Muscle of leg (tissue), 11 donors: ENCODE measurements around the gene VILL. TPM values are rescaled to one million over a fixed set of nuclear protein-coding genes. Genes with fewer than 3 reads are reported as not detected.
"Not testable (repeated sequence)": the region's sequence is repeated elsewhere in the genome, so short reads cannot be mapped to it uniquely, and the experiment has no call there.

Experiments
- DNase-seq: peaks from one replicate; pipeline ENCODE4 v3.0.0; 2013
- H3K27ac ChIP-seq: one replicate; pipeline ENCODE4 v1.5.1; 2013; ENCODE audit warnings: mild to moderate bottlenecking, low read length, control low read depth
- H3K27me3 ChIP-seq: one replicate; pipeline ENCODE4 v1.6.1; 2013; ENCODE audit warnings: low read length; ENCODE audit not compliant: control insufficient read depth, insufficient read depth
- H3K36me3 ChIP-seq: one replicate; pipeline ENCODE4 v1.6.1; 2013; ENCODE audit warnings: low read length; ENCODE audit not compliant: control insufficient read depth, insufficient read depth
- H3K4me1 ChIP-seq: one replicate; pipeline ENCODE4 v1.6.1; 2013; ENCODE audit warnings: low read length; ENCODE audit not compliant: control insufficient read depth, insufficient read depth
- H3K4me3 ChIP-seq: one replicate; pipeline ENCODE4 v1.5.1; 2013; ENCODE audit warnings: low read length, control low read depth
- H3K9me3 ChIP-seq: replicated peaks from 2 replicates; pipeline ENCODE4 v1.6.1; 2013; ENCODE audit warnings: low read depth, low read length; ENCODE audit not compliant: control insufficient read depth
- WGBS: methylation state at CpG from one replicate; pipeline ENCODE4 v1.1.5; 2013; ENCODE audit warnings: missing lambda C conversion rate; ENCODE audit not compliant: insufficient coverage; 5-methylcytosine and 5-hydroxymethylcytosine counted together
- polyA plus RNA-seq, 8 donors: library from polyadenylated mRNA; unstranded; fragments of 120-200 nt; gene quantifications; one replicate each; pipeline versions ENCODE4 v1.2.1 to v1.2.3, GENCODE V29; 2013; ENCODE audit warnings: inconsistent platforms in 1 of 8, low replicate concordance in 1 of 8; ENCODE audit not compliant: insufficient read length in 8 of 8, insufficient read depth in 1 of 8
- total RNA-seq: library from RNA; stranded (reverse); fragments of 120-200 nt; gene quantifications from one replicate; pipeline ENCODE4 v1.2.4, GENCODE V29; 2013

VILL gene
- total and polyA plus RNA-seq, 9 donors: 3.7 to 10.4 (median 7.2) TPM

DNA sequence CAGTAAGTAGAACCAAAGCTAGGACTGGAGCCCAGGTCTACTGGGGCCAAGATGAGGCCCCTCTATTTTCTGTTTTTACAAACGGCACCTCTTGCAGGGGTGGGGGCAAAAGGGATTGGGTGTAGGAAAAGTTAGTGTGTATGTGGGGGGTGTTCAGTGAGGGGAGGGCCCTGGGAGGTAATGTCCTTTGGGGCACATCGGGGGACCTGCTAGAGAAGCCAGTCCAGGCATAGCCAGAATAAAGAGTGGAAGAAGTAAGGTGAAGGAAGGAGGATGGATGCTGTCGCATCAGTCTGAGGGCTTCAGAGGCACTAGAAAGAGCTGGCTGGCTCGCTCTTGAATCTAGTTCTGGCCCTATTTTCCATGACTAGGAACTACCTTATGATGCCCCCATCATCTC lies 36.3 kb downstream of the VILL start:
- no peak for DNase-seq
- H3K27me3 ChIP-seq: peaks cover 15% of the 10 kb centered on the region
- H3K9me3 ChIP-seq: no peaks in the 10 kb centered on the region
- no peaks in the 10 kb centered on the region for H3K36me3 ChIP-seq
- H3K4me1 ChIP-seq: peaks cover 34% of the 10 kb centered on the region
- H3K27ac ChIP-seq: no peak overlapping the region
- 64% methylated on average over 3 of the region's 4 CpGs for WGBS
- no peak overlapping the region for H3K4me3 ChIP-seq

DNA sequence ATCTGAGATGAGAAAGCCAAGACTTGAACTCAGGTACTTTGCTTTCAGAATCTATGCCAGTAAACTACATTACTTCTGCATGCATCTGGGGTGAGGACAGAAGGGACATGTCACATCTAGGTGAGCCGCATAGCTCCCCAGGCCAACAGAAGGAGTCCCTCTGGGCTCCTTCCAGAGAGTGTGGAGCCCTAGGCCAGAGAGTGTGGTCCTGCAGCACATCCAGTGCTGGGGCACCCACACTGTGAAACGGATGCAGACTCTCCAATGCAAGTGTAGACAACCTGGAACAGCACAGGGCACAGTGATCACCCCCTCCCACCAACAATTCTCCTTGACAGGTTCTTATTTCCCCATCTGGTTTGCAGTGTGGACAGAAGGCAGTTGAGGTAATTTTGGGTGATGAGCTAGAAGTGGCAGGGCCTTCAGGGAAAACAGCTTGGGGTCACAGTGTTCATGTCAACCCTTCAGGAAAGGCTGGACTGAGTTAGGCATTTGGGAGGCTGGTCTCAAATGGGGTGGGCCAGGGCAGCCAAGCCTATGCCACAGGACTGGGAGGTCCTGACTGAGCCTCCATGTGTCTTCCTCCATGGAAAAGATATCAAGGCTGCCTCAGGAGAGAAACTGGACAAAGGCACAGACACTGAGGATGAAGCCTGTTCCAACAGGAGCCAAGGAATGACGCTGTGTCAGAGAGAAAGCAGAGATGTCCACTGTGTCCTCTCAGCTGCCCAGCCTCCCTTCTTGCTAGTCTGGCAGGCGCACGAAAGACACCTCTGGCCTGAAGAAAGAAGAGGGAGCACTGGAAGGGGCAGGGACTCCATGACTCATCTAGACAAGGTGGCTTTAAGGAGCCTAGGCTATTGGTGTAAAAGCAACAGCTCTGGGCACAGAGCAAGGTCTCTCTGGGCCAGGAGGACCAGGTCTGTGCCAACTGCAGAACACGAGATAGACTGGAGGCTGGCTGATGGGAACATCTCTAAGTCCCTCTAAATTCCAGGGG lies 37.2 kb downstream of the VILL start:
- Histone ChIP-seq H3K9me3 (no peaks in the 10 kb centered on the region), H3K4me3 (no peak overlapping the region), H3K27ac (no peak overlapping the region), H3K4me1 (peaks cover 34% of the 10 kb centered on the region), H3K27me3 (peaks cover 15% of the 10 kb centered on the region), H3K36me3 (no peaks in the 10 kb centered on the region)
- DNase-seq: no peak
- 90% methylated on average over 4 of the region's 6 CpGs for WGBS

- 7% methylated on average over 21 of the region's 45 CpGs for WGBS
- H3K27ac ChIP-seq: peak overlapping the region; percentile 47
- peaks cover 33% of the 10 kb centered on the region for H3K4me1 ChIP-seq
- no peak for DNase-seq
- peaks cover 15% of the 10 kb centered on the region for H3K27me3 ChIP-seq
- no peaks in the 10 kb centered on the region for H3K9me3 ChIP-seq
- H3K4me3 ChIP-seq: peak overlapping the region; percentile 76
- no peaks in the 10 kb centered on the region for H3K36me3 ChIP-seq
These were observed 38.2 kb downstream of the VILL start for GRCh38 chr3:38028621-38029361.

DNA sequence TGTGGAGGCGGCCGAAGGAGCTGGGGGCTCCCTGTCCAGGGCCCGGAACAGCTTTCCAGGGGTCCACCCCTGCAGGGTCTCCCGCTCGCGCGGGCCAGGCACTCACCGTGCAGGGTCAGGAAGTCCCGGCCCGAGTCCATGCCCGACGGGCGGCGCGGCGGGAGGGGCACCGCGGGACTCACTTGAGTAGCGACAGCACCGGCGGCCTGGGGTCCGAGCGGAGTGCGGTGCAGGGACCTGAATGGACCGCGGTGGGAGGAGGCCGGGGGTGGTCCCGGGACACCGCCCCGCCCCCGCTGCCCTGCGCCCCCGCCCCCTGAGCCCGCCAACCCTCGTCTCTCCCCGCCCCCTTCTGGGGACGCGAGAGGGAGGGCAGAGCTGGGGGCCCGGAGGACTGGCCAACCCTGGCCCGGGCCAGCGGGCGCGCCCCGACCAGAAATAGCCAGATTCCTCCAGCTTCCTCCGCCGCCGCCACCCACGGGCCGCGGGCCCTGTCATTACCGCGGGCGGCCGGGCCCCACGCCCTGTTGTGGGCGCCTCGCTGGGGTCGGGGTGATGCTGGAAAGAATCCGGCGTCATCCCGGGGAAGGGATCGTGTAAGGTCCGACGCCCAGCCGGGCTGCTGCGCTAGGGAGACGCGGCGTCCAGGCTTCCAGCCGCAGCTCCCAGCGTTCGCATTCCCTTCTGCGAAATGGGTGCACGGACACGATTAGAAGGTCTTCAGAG lies 39.0 kb downstream of the VILL start, which contains the start of gene PLCD1:
Gene PLCD1, minus strand, starts transcription at position 243 of the 726 bp plus-strand sequence. Its CDS starts 103 bp downstream, at position 140.
- peaks cover 15% of the 10 kb centered on the region for H3K27me3 ChIP-seq
- no peaks in the 10 kb centered on the region for H3K9me3 ChIP-seq
- H3K27ac ChIP-seq: peak within 1 kb of the TSS; percentile 72
- peak within 1 kb of the TSS; percentile 76 for H3K4me3 ChIP-seq
- H3K36me3 ChIP-seq: no peaks in the 10 kb centered on the region
- peak; percentile 93 for DNase-seq
- WGBS: 1% methylated on average over 69 of the region's 75 CpGs
- H3K4me1 ChIP-seq: peaks cover 30% of the 10 kb centered on the region

DNA sequence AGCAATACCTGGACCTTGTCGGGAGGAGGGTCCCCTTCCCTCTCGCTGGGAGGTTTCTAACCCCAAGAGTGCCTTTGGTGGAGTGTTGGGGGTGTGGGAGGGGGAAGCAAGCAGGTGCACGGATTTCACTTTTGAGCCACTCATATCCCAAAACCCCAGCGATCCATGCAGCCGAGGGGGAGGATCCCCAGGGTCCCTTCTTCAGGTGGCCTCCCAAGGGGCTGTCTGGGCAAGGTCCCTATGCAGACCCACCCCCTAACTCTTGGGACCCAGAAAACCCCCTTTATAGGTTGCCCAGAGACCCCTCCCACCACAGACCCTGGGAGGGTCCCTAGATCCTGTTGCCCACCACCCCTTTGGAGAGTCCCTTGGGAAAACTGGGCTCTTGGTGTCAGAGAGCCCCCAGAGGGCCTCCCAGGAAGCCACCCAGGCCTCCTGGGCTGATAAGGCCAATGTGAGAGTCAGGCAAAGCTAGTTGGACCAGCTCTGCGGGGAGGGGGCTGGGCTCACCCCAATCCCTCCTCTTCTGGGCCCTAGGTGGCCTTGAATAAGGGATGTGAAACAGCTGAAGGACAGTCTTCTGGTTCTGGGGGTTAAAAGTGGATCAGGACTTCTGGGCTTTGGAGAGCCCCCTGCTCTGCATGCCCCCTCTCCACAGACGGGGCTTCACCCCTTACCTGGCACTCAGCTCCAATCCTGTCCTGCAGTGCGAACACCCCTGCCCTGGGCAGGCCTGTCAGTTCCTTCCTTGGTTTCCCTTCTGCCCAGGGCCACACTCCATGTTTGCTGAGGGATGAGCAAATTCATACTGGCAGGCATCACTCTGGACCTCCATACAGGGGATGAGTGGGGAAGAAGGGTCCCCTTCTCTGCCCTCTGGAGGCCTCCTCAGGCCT lies 39.8 kb downstream of the VILL start:
- DNase-seq: no peak
- WGBS: 43% methylated on average over 5 of the region's 8 CpGs
- no peaks in the 10 kb centered on the region for H3K36me3 ChIP-seq
- peaks cover 28% of the 10 kb centered on the region for H3K4me1 ChIP-seq
- peak overlapping the region; percentile 72 for H3K27ac ChIP-seq
- H3K9me3 ChIP-seq: no peaks in the 10 kb centered on the region
- H3K4me3 ChIP-seq: peak overlapping the region; percentile 76
- peaks cover 15% of the 10 kb centered on the region for H3K27me3 ChIP-seq

DNA sequence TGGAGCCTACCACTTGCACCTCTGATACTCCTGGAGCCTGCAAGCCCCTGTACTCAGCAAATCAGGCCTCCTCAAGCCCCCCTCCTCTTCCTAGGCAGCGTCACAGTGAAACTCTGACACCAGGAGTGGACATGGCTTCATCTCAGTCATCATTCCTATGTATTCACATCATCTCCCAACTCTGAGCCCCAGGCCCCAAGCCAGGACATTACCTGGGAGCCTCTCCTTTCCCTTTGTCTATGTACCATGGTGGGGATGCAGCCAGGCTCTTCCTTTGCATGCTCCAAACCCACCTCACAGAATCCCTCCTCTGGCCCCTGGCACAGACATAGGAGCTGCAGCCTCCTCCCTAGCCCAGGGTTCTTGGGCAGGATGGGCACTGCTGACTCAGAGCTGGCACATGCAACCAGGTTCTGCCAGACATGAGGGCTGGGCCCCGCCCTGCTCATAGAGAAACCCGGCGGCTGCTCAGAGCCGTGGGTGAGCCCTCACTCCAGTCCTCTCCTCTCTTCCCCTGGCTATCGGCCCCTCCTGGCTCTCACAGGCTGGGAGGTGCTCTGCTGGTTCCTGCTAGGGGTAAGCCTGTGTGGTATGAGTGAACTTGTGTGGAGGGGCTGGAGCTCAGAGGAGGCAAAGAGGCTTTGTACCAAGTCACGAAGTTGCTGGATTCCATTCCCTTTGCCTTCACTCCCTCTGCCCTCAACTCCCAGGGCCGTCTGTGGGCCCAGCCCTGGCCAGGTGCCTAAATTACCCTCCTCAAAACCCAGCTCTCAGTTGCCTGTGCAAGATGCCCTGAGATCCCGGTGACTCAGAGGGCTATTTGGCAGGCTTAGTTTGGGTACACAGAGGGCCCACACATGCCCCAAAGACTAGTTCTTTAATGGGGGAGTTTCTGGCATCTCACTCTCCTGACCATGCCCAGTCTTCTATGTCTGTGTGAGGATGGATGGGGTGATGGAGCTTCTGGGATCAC lies 40.7 kb downstream of the VILL start:
- H3K9me3 ChIP-seq: no peaks in the 10 kb centered on the region
- no peak overlapping the region for H3K27ac ChIP-seq
- H3K4me1 ChIP-seq: peaks cover 23% of the 10 kb centered on the region
- H3K4me3 ChIP-seq: no peak overlapping the region
- H3K27me3 ChIP-seq: peaks cover 15% of the 10 kb centered on the region
- WGBS: 42% methylated on average over 3 of the region's 9 CpGs
- no peak for DNase-seq
- no peaks in the 10 kb centered on the region for H3K36me3 ChIP-seq

DNA sequence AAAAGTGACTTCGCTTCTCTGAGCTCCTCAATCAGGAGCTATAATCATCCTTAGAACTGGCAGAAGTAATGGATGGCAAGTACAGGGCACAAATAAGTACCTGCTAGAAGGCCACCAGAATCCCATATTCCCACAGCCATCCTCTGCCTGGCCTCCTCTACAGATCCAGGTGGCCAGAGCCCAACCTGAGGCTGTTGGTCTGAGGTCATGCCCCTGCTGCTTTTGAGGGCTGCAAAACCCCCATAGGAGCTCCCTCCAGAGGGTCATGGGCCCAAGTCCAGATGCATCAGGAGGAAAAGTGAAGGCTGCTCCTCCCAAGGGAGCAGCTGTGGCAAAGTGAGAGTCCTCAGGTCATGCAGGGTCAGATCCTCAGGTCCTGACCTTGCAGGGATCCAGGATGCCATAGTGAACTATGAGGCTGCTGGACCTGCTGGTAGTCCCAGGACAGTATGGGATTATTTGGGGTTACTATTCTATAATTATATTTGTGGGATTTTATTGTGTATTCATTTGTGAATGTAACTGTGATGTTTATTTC lies 41.8 kb downstream of the VILL start:
- H3K36me3 ChIP-seq: no peaks in the 10 kb centered on the region
- H3K27me3 ChIP-seq: peaks cover 17% of the 10 kb centered on the region
- no peak for DNase-seq
- H3K4me1 ChIP-seq: peaks cover 23% of the 10 kb centered on the region
- H3K4me3 ChIP-seq: no peak overlapping the region
- H3K27ac ChIP-seq: no peak overlapping the region
- H3K9me3 ChIP-seq: no peaks in the 10 kb centered on the region
- 60% methylated on average over 1 of the region's 1 CpG for WGBS

- H3K36me3 ChIP-seq, H3K9me3 ChIP-seq, DNase-seq, H3K4me3 ChIP-seq, H3K27ac ChIP-seq: not testable (repeated sequence)
- H3K27me3 ChIP-seq: peaks cover 16% of the 10 kb centered on the region
- WGBS: 83% methylated on average over 2 of the region's 7 CpGs
- peaks cover 21% of the 10 kb centered on the region for H3K4me1 ChIP-seq
These were observed 43.0 kb downstream of the VILL start for GRCh38 chr3:38033586-38033985.
